Measurements from ENCODE around the gene PAPPA2.

GRCh38 chr1:176801514-176802020, 338.6 kb downstream of the PAPPA2 start:
- no peak for TF ChIP-seq TAF1 (IDR thresholded peaks at IDR 0.05; ENCODE audit: low read depth)
- no peak for TF ChIP-seq NFIC (IDR thresholded peaks at IDR 0.05)

Measured in Ishikawa (cell line).